ENCODE results near the gene NME8.

The NME8 gene

DNA sequence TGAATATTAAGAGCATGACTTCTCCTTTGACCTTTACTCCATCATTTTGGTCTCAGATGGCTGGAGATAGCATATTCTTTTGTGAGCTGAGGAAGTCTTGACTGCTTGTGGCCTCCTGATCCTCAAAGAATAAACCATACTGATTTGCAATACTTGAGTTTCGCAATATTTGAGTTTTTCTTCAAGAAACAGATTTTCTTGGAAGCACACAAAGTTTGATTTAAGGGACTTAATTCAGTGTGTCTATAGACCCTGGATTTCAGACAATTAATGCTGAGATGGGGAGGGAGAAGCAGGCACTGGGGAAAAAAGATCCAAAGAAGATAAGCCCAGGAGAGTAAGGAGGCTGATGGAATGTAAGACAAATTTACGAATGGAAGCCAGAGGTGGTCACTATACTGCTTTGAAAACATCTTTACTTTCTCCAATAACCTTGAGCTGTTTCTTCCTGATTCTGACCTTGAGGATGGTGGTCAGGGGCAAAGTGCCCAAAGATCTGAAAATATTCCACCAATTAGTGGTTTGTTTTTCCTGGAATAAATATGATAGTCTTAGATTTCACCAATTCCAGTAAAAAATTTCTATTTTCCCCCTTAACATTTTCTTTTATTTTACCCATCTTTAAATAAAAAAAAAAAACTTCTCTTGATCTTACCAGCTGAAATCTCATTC, 79.5 kb downstream of the NME8 start:
- Histone ChIP-seq H3K9me2 (replicated peaks; ENCODE audit: insufficient read depth, low read length) (no peaks in the 10 kb centered on the region), H3K79me2 (ENCODE audit: low read length) (peaks cover 81% of the 10 kb centered on the region), H3K36me3 (replicated peaks; ENCODE audit: insufficient read depth, low read length) (0 out of 2 replicates have a peak, but pooled peaks cover 5% of the 10 kb centered on the region), H4K20me1 (ENCODE audit: insufficient read depth, low read length) (no peaks in the 10 kb centered on the region), H3K27ac (ENCODE audit: low read length) (no peak overlapping the region), H3K9me3 (replicated peaks; ENCODE audit: insufficient read depth, low read length) (no peaks in the 10 kb centered on the region), H3F3A (ENCODE audit: insufficient read depth, low read length) (no peaks in the 10 kb centered on the region), H2AFZ (ENCODE audit: low read length) (no peak overlapping the region), H3K4me1 (ENCODE audit: low read length) (no peaks in the 10 kb centered on the region), H3K27me3 (replicated peaks; ENCODE audit: insufficient read depth, low read length) (no peaks in the 10 kb centered on the region), H3K9ac (ENCODE audit: low read length) (no peak overlapping the region), H3K4me3 (ENCODE audit: low read length) (no peak overlapping the region), H3K4me2 (ENCODE audit: low read depth, low read length) (no peak overlapping the region)
- TF ChIP-seq CTCF (IDR thresholded peaks at IDR 0.05; ENCODE audit: low read length) (no peak), EZH2 (optimal IDR thresholded peaks at IDR 0.05; ENCODE audit: low read depth, low read length) (no peak), EZH2phosphoT487 (IDR thresholded peaks at IDR 0.05; ENCODE audit: low read length) (no peak)
- DNase-seq = no peak

- Histone ChIP-seq H2AFZ (ENCODE audit: low read length) (no peak overlapping the region), H4K20me1 (ENCODE audit: insufficient read depth, low read length) (no peaks in the 10 kb centered on the region), H3K27me3 (replicated peaks; ENCODE audit: insufficient read depth, low read length) (no peaks in the 10 kb centered on the region), H3K4me3 (ENCODE audit: low read length) (no peak overlapping the region), H3K4me1 (ENCODE audit: low read length) (no peaks in the 10 kb centered on the region), H3K4me2 (ENCODE audit: low read depth, low read length) (no peak overlapping the region), H3K27ac (ENCODE audit: low read length) (no peak overlapping the region), H3K9me2 (replicated peaks; ENCODE audit: insufficient read depth, low read length) (no peaks in the 10 kb centered on the region), H3K9ac (ENCODE audit: low read length) (no peak overlapping the region), H3K79me2 (ENCODE audit: low read length) (peaks cover 76% of the 10 kb centered on the region), H3K9me3 (replicated peaks; ENCODE audit: insufficient read depth, low read length) (no peaks in the 10 kb centered on the region), H3K36me3 (replicated peaks; ENCODE audit: insufficient read depth, low read length) (0 out of 2 replicates have a peak, but pooled peaks cover 5% of the 10 kb centered on the region), H3F3A (ENCODE audit: insufficient read depth, low read length) (no peaks in the 10 kb centered on the region)
- no peak for TF ChIP-seq EZH2phosphoT487 (IDR thresholded peaks at IDR 0.05; ENCODE audit: low read length)
- no peak for TF ChIP-seq EZH2 (optimal IDR thresholded peaks at IDR 0.05; ENCODE audit: low read depth, low read length)
- TF ChIP-seq CTCF (IDR thresholded peaks at IDR 0.05; ENCODE audit: low read length) = no peak
- DNase-seq = no peak
Measured at GRCh38 chr7:37928878-37929277, 80.5 kb downstream of the NME8 start.

- Histone ChIP-seq H3K9me2 (replicated peaks; ENCODE audit: insufficient read depth, low read length) (no peaks in the 10 kb centered on the region), H4K20me1 (ENCODE audit: insufficient read depth, low read length) (no peaks in the 10 kb centered on the region), H3K9ac (ENCODE audit: low read length) (no peak overlapping the region), H3K4me3 (ENCODE audit: low read length) (no peak overlapping the region), H3K4me1 (ENCODE audit: low read length) (no peaks in the 10 kb centered on the region), H3K27me3 (replicated peaks; ENCODE audit: insufficient read depth, low read length) (no peaks in the 10 kb centered on the region), H2AFZ (ENCODE audit: low read length) (no peak overlapping the region), H3K36me3 (replicated peaks; ENCODE audit: insufficient read depth, low read length) (0 out of 2 replicates have a peak, but pooled peaks cover 5% of the 10 kb centered on the region), H3F3A (ENCODE audit: insufficient read depth, low read length) (no peaks in the 10 kb centered on the region), H3K4me2 (ENCODE audit: low read depth, low read length) (no peak overlapping the region), H3K9me3 (replicated peaks; ENCODE audit: insufficient read depth, low read length) (no peaks in the 10 kb centered on the region), H3K79me2 (ENCODE audit: low read length) (peaks cover 61% of the 10 kb centered on the region), H3K27ac (ENCODE audit: low read length) (no peak overlapping the region)
- DNase-seq = no peak
- TF ChIP-seq EZH2 (optimal IDR thresholded peaks at IDR 0.05; ENCODE audit: low read depth, low read length) = no peak
- no peak for TF ChIP-seq EZH2phosphoT487 (IDR thresholded peaks at IDR 0.05; ENCODE audit: low read length)
- no peak for TF ChIP-seq CTCF (IDR thresholded peaks at IDR 0.05; ENCODE audit: low read length)
Measured at GRCh38 chr7:37930226-37930948, 82.0 kb downstream of the NME8 start.
